ENCODE data around the gene CLEC20A.

The CLEC20A gene

DNA sequence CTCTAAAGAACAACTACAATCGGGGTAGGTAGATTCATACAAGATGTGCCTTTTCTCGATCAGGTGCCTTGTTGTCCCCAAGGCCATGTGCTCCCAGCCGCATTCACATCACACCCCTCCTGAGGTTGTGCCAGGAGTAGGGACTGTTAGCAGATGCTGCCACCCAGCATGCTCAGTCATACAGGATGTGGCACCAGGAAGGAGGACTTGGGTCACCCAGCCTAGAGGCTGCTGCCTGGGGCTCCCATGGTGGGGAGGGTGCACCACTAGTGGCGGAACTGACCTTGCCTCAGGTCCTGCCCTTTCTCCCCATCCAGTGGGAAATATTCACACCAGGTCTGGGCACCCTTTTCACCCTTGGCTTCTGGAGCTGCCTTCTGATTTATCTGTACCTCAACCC is 24.5 kb upstream of the CLEC20A start:
- TF ChIP-seq, protein P1, sequence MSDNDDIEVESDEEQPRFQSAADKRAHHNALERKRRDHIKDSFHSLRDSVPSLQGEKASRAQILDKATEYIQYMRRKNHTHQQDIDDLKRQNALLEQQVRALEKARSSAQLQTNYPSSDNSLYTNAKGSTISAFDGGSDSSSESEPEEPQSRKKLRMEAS (IDR thresholded peaks at IDR 0.05), result no peak
- TF ChIP-seq TAF1 (IDR thresholded peaks at IDR 0.05; ENCODE audit: low read depth) (no peak), NFIC (IDR thresholded peaks at IDR 0.05) (no peak), FOXM1 (IDR thresholded peaks at IDR 0.05; ENCODE audit: borderline replicate concordance, low read depth) (no peak), CREB1 (IDR thresholded peaks at IDR 0.05; ENCODE audit: low read depth) (no peak), ZBTB7A (IDR thresholded peaks at IDR 0.05; ENCODE audit: low read depth) (no peak), TEAD4 (IDR thresholded peaks at IDR 0.05) (no peak)
- TF ChIP-seq, protein P2, sequence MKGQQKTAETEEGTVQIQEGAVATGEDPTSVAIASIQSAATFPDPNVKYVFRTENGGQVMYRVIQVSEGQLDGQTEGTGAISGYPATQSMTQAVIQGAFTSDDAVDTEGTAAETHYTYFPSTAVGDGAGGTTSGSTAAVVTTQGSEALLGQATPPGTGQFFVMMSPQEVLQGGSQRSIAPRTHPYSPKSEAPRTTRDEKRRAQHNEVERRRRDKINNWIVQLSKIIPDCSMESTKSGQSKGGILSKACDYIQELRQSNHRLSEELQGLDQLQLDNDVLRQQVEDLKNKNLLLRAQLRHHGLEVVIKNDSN (IDR thresholded peaks at IDR 0.05), result no peak

DNA sequence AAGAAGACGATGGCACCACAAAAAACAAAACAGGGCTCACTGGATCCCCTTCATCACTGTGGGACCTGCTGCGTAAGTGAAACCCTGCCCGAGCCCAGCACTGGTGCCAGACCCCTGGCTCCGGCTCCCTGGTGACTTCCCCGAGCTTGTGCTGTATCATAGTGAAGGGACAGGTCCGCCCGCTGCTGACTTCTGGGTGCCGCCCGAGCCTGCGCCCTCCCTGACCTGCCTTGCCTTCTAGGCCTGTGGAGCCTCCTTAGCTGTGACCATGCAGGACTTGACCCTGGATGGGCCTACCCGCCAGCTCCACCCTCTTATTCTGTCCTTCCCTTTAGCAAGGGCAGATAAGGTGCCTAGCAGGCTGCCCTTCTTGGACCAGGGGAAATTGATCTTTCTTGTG is 24.0 kb upstream of the CLEC20A start:
- no peak for TF ChIP-seq FOXM1 (IDR thresholded peaks at IDR 0.05; ENCODE audit: borderline replicate concordance, low read depth)
- TF ChIP-seq RAD21 (IDR thresholded peaks at IDR 0.05; ENCODE audit: low read depth), result no peak
- no peak for TF ChIP-seq ZBTB7A (IDR thresholded peaks at IDR 0.05; ENCODE audit: low read depth)
- TF ChIP-seq TEAD4 (IDR thresholded peaks at IDR 0.05), result no peak
- no peak for TF ChIP-seq YY1 (IDR thresholded peaks at IDR 0.05; ENCODE audit: low read depth)
- no peak for TF ChIP-seq CEBPB (IDR thresholded peaks at IDR 0.05)
- TF ChIP-seq TAF1 (IDR thresholded peaks at IDR 0.05; ENCODE audit: low read depth), result no peak
- TF ChIP-seq, protein P3, sequence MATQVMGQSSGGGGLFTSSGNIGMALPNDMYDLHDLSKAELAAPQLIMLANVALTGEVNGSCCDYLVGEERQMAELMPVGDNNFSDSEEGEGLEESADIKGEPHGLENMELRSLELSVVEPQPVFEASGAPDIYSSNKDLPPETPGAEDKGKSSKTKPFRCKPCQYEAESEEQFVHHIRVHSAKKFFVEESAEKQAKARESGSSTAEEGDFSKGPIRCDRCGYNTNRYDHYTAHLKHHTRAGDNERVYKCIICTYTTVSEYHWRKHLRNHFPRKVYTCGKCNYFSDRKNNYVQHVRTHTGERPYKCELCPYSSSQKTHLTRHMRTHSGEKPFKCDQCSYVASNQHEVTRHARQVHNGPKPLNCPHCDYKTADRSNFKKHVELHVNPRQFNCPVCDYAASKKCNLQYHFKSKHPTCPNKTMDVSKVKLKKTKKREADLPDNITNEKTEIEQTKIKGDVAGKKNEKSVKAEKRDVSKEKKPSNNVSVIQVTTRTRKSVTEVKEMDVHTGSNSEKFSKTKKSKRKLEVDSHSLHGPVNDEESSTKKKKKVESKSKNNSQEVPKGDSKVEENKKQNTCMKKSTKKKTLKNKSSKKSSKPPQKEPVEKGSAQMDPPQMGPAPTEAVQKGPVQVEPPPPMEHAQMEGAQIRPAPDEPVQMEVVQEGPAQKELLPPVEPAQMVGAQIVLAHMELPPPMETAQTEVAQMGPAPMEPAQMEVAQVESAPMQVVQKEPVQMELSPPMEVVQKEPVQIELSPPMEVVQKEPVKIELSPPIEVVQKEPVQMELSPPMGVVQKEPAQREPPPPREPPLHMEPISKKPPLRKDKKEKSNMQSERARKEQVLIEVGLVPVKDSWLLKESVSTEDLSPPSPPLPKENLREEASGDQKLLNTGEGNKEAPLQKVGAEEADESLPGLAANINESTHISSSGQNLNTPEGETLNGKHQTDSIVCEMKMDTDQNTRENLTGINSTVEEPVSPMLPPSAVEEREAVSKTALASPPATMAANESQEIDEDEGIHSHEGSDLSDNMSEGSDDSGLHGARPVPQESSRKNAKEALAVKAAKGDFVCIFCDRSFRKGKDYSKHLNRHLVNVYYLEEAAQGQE (IDR thresholded peaks at IDR 0.05; ENCODE audit: low read depth), result no peak
- no peak for TF ChIP-seq EGR1 (IDR thresholded peaks at IDR 0.05)
- TF ChIP-seq, protein P1 (IDR thresholded peaks at IDR 0.05), result no peak
- no peak for TF ChIP-seq NFIC (IDR thresholded peaks at IDR 0.05)
- TF ChIP-seq TCF12 (IDR thresholded peaks at IDR 0.05; ENCODE audit: low read depth), result no peak
- TF ChIP-seq CREB1 (IDR thresholded peaks at IDR 0.05; ENCODE audit: low read depth), result no peak
- no peak for TF ChIP-seq EP300 (IDR thresholded peaks at IDR 0.05; ENCODE audit: borderline replicate concordance)
- TF ChIP-seq, protein P2 (IDR thresholded peaks at IDR 0.05), result no peak

DNA sequence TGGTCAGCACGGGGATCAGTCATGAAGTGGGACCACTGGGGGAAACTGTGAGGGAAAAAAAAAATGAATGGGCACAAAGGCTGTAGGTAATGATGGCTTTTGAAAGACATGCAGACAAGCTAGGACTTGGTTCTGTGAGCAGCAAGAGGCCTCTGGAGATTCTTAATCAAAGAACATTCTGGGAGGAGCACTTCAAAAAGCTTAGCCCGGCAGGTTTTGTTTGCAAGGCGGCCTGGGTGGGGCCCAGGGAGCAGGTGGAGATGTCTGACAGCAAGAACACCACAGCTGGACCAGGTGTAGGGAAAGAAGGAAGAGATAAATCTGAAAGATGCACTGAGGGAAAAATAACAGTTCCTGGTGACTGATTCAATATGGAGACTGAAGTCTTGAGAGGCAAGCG is 22.1 kb upstream of the CLEC20A start:
- TF ChIP-seq TAF1 (IDR thresholded peaks at IDR 0.05; ENCODE audit: low read depth), result no peak
- no peak for TF ChIP-seq RAD21 (IDR thresholded peaks at IDR 0.05; ENCODE audit: low read depth)
- TF ChIP-seq, protein P2 (IDR thresholded peaks at IDR 0.05), result no peak
- TF ChIP-seq FOXM1 (IDR thresholded peaks at IDR 0.05; ENCODE audit: borderline replicate concordance, low read depth), result no peak
- TF ChIP-seq CEBPB (IDR thresholded peaks at IDR 0.05), result no peak
- no peak for TF ChIP-seq ZBTB7A (IDR thresholded peaks at IDR 0.05; ENCODE audit: low read depth)
- no peak for TF ChIP-seq NFIC (IDR thresholded peaks at IDR 0.05)
- no peak for TF ChIP-seq TEAD4 (IDR thresholded peaks at IDR 0.05)
- no peak for TF ChIP-seq TCF12 (IDR thresholded peaks at IDR 0.05; ENCODE audit: low read depth)
- TF ChIP-seq CREB1 (IDR thresholded peaks at IDR 0.05; ENCODE audit: low read depth), result no peak
- TF ChIP-seq, protein P1 (IDR thresholded peaks at IDR 0.05), result no peak

DNA sequence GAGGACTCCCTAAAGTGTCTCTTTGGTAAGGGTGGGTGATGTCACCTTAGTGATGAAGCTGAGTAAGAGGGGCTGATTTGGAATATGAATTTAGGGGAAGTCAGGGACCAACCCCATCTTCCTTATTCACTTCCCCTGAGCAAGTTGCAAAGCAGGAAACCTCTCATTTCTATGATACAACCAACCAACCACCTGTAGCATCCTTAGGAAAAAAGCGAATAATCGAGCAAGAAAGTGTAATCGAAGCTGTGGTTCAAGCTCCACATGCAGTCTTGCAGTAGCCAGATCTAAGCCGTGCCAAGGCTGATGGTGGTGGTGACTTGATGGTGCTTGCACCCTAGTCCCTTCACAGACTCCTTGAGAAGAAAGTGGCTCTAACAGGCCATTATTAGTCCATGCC is 19.3 kb upstream of the CLEC20A start:
- TF ChIP-seq TCF12 (IDR thresholded peaks at IDR 0.05; ENCODE audit: low read depth) (no peak), EGR1 (IDR thresholded peaks at IDR 0.05) (no peak), CREB1 (IDR thresholded peaks at IDR 0.05; ENCODE audit: low read depth) (no peak), ZBTB7A (IDR thresholded peaks at IDR 0.05; ENCODE audit: low read depth) (no peak), FOXM1 (IDR thresholded peaks at IDR 0.05; ENCODE audit: borderline replicate concordance, low read depth) (no peak), YY1 (IDR thresholded peaks at IDR 0.05; ENCODE audit: low read depth) (no peak), RAD21 (IDR thresholded peaks at IDR 0.05; ENCODE audit: low read depth) (no peak), NFIC (IDR thresholded peaks at IDR 0.05) (no peak), CEBPB (IDR thresholded peaks at IDR 0.05) (no peak), TEAD4 (IDR thresholded peaks at IDR 0.05) (no peak), TAF1 (IDR thresholded peaks at IDR 0.05; ENCODE audit: low read depth) (no peak)
- TF ChIP-seq, protein P1 (IDR thresholded peaks at IDR 0.05), result no peak
- TF ChIP-seq, protein P2 (IDR thresholded peaks at IDR 0.05), result no peak
- TF ChIP-seq, protein P3 (IDR thresholded peaks at IDR 0.05; ENCODE audit: low read depth), result no peak
